ACHN (cell line): Measurements from ENCODE around the gene LRRC36.
A peak's percentile ranks its signal among the peaks of the same experiment; 100 is the strongest.

Experiments used
- DNase-seq: peaks from one replicate; pipeline ENCODE4 v3.0.0-alpha.2; 2015
- in situ Hi-C: cut with HindIII; loops from 2 replicates; pipeline ENCODE4 v1.10.0; 2017; ENCODE audit warnings: low sequenced_read_pairs, low pct_ligation_motif_present, low pct_unique_long_range_greater_than_20kb

Gene LRRC36

DNA sequence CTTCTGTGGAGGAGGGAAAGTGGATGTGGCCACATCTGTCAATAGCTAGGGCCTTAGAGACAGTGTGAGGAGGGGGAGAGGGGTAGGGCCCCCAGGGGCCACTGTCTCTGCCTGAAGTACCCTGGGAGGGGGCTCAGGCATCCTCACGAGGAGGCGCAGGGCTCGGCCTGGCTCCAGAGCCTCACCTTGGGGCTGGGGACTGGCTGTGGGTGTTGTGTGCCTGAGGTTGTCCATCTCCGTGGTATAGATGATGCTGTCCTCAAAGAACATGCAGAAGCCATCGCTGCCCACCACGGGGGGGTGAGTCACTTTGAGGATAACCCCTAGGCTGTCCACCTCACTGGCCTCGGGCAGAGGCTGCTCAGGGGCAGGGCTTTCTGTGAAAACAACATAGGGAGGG, 35.2 kb upstream of the LRRC36 start:
- in situ Hi-C loops, result no loop called here
- DNase-seq, result no peak

GRCh38 chr16:67294171-67294757, 32.4 kb upstream of the LRRC36 start:
- in situ Hi-C loops, result no loop called here
- no peak for DNase-seq

- DNase-seq, result no peak
- in situ Hi-C loops, result no loop called here
Measured at GRCh38 chr16:67294938-67295361, 31.7 kb upstream of the LRRC36 start.

GRCh38 chr16:67296420-67296819, 30.2 kb upstream of the LRRC36 start:
- in situ Hi-C loops, result no loop called here
- no peak for DNase-seq

- DNase-seq, result no peak
- in situ Hi-C loops, result no loop called here
Measured at GRCh38 chr16:67298277-67298676, 28.3 kb upstream of the LRRC36 start.

- no peak for DNase-seq
- in situ Hi-C loops, result no loop called here
Measured at GRCh38 chr16:67299269-67299668, 27.3 kb upstream of the LRRC36 start.

GRCh38 chr16:67301080-67301782, 25.4 kb upstream of the LRRC36 start:
- in situ Hi-C loops, result no loop called here
- no peak for DNase-seq

- in situ Hi-C loops, result no loop called here
Measured at GRCh38 chr16:67302076-67302475, 24.5 kb upstream of the LRRC36 start.

DNA sequence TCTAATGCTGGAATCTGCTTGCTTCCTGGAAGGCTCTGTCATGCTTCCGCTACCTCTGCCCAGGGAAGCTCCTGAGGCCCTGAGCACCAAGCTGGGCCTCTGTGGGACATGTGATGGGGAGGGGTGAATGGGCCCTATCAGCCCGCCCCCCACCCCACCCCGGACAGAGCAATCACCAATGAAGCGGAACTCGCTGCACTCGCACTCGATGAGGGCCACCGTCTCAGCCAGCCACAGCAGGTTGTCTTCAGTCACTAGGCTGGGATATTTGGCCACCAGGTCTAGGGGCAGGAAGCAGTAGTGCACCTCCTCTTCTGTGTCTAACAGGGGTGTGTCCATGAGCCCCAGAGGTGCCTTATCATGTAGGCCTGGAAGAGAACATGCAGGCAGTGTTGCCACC, 23.6 kb upstream of the LRRC36 start:
- in situ Hi-C loops, result no loop called here
- DNase-seq, result no peak

More at GRCh38 chr16:67302076-67302475, 24.5 kb upstream of the LRRC36 start:
- no peak for DNase-seq

GRCh38 chr16:67304020-67304419, 22.6 kb upstream of the LRRC36 start:
- in situ Hi-C loops, result no loop called here

GRCh38 chr16:67305216-67306071, 21.2 kb upstream of the LRRC36 start:
- no peak for DNase-seq
- in situ Hi-C loops, result no loop called here

More at GRCh38 chr16:67304020-67304419, 22.6 kb upstream of the LRRC36 start:
- DNase-seq, result no peak

- in situ Hi-C loops, result no loop called here
- DNase-seq, result no peak
Measured at GRCh38 chr16:67310561-67310960, 16.1 kb upstream of the LRRC36 start.

GRCh38 chr16:67311607-67312488, 14.8 kb upstream of the LRRC36 start:
- DNase-seq, result peak; percentile 99
- in situ Hi-C loops, result no loop called here

DNA sequence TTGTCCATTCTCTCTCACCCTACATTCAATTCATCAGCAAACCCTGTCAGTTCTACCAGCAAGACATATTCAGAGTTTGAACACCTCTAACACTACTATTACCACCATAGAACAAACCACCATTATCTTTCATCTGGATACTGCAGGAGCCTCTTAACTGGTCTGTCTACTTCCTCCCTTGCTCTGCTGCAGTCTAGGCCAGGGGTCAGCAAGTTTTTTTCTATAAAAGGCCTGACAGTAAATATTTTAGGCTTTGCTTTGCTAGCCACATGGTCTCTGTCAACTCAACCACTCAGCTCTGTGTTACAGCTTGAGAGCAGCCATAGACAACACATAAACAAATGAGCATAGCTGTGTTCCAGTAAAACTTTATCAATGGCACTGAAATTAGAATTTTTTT, 13.9 kb upstream of the LRRC36 start:
- in situ Hi-C loops, result no loop called here
- DNase-seq, result no peak

GRCh38 chr16:67317853-67318252, 8.8 kb upstream of the LRRC36 start:
- no peak for DNase-seq
- in situ Hi-C loops, result no loop called here

- in situ Hi-C loops, result no loop called here
- DNase-seq, result no peak
Measured at GRCh38 chr16:67326115-67326471, 522 bp upstream of the LRRC36 start.

DNA sequence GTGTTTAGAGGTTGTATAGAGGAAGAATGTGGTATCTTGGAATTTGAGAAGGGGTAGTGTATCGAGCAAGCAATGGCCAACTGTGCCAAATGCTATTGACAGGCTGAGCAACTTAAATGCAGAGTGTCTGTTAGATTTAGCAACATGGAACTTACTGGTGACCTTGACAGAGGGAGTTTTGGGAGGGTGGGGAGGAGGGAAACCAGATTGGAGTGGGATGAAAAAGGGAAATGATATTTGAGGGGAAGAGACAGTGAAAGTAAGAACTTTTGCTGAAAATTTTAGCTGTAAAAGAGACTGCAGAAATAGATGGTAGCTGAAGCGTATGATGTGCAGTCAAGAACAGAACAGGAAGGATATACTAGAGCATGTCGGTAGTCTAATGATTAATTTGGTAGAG, 1.1 kb downstream of the LRRC36 start:
- in situ Hi-C loops, result no loop called here
- peak; percentile 25 for DNase-seq

GRCh38 chr16:67329901-67330300, 3.3 kb downstream of the LRRC36 start:
- in situ Hi-C loops, result no loop called here
- peak; percentile 43 for DNase-seq

DNA sequence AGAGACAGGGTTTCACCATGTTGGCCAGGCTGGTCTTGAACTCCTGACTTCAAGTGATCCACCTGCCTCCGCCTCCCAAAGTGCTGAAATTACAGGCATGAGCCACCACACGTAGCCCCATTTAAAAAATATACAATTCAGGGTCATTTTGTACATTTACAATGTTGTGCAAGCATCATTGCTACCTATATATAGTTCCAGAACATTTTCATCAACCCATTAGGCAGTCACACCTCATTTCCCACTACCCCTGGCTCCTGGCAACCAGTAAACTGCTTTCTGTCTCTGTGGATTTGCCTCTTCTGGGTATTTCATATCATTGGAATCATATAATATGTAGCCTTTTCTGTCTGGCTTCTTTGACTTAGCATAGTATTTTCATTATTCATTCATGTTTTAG, 6.7 kb downstream of the LRRC36 start:
- DNase-seq, result no peak
- in situ Hi-C loops, result no loop called here
